Heart left ventricle (tissue), 13 donors: ENCODE measurements around the gene ACSF3.

Experiments
- POLR2A ChIP-seq, 2 donors: fragments of 450-650 bp; IDR thresholded peaks; one replicate each; pipeline ENCODE4 v1.6.1; 2017; ENCODE audit warnings: antibody characterized with exemption in 2 of 2, mild to moderate bottlenecking in 2 of 2, moderate library complexity in 2 of 2
- TF ChIP-seq, protein P1 (sequence below), 12 donors: fragments of 200-600 bp; sonication (generic) in 4 of 12; IDR thresholded peaks; one replicate each; pipeline versions ENCODE4 v1.5.0 to v1.8.0; 2018 to 2022; ENCODE audit warnings: antibody characterized with exemption in 12 of 12, mild to moderate bottlenecking in 5 of 12
- donor health status: ischemic (EF 13 %, LVEDD 7.1; RV severe dilation, severe dysfunction).
- donor health status: DM: no; HTN: yes; CAD: no.
- donor health status: DM: no; HTN: no; CAD: no.
- donor health status: ischemic (EF 25% LVEDD 6.9; RV normal size, moderate dysfunction).
- donor health status: ischemic (EF 25% LVEDD 5.7; RV mildly dilated, moderate dysfunction).
- donor health status: ischemic (EF 35%, LVEDD 5.7; RV mildly dilated, moderate dysfunction).
- donor health status: nonischemic (EF 11% LVEDD 7.7; RV severe dilation, severe dysfunction).
- donor health status: DM: yes; HTN: yes; CAD: no.
- donor health status: PGD.
- donor health status: ischemic (EF 29% LVEDD 5.4; RV normal size, mild dysfunction).
- donor health status: nonischemic (EF 23%, LVEDD 6.1; RV moderate dilation, normal function).

DNA sequence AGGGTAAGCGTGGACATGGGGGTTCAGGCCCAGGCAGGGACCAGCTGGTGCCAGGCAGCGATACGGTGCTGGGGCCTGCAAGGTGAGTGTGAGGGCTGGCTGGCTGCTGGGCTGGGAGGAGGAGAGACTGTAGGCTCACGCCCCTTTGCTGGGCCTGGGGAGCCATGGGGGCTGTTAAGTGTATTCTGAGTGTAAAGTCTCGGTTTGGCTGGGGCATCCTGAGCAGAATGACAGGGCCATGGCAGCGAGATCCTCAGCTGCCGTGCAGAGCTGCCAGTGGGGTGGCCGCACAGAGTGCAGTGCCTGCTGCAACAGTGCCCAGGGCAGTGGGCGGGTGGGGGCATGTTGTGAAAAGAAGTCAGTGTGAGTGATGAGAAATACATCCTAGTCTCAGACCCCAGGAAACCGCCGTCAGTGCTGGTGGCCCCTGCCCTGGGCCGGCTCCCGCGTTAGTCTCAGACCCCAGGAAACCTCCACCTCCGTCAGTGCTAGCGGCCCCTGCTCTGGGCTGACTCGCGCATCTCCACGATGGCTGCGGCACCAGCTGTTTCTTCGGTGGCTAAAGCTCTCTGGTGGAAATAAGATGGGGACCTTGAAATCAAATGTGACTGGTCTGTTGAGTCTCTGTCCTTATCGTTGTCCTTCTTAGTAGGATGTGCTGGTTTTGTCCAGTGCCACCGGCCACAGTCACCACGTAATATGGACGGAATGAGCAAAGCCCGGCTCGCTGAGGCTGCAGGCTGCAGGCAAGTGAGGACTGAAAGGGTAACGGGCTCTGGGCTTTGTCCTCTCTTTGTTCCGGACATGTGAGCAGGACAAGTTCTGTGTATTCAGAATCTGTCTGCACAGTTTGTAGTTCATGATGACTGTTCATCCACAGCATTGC lies 22.9 kb downstream of the ACSF3 start:
- TF ChIP-seq, protein P1, sequence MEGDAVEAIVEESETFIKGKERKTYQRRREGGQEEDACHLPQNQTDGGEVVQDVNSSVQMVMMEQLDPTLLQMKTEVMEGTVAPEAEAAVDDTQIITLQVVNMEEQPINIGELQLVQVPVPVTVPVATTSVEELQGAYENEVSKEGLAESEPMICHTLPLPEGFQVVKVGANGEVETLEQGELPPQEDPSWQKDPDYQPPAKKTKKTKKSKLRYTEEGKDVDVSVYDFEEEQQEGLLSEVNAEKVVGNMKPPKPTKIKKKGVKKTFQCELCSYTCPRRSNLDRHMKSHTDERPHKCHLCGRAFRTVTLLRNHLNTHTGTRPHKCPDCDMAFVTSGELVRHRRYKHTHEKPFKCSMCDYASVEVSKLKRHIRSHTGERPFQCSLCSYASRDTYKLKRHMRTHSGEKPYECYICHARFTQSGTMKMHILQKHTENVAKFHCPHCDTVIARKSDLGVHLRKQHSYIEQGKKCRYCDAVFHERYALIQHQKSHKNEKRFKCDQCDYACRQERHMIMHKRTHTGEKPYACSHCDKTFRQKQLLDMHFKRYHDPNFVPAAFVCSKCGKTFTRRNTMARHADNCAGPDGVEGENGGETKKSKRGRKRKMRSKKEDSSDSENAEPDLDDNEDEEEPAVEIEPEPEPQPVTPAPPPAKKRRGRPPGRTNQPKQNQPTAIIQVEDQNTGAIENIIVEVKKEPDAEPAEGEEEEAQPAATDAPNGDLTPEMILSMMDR (IDR thresholded peaks at IDR 0.05), result no peak
- TF ChIP-seq POLR2A (IDR thresholded peaks at IDR 0.05), result no peak
